Posterior cingulate gyrus (tissue), 11 donors: ENCODE measurements around the gene KIRREL1.

Experiments
- DNase-seq, 10 donors: peaks; one replicate each; pipeline versions ENCODE4 v3.0.0 to v3.0.0-alpha.2; 2020 to 2021; ENCODE audit warnings: mixed read lengths in 3 of 10
- intact Hi-C: fragments of 100-400 bp; cut with DNase I; formaldehyde crosslinking; loops from one replicate; pipeline ENCODE4 v1.15.1; 2023

KIRREL1 gene

DNA sequence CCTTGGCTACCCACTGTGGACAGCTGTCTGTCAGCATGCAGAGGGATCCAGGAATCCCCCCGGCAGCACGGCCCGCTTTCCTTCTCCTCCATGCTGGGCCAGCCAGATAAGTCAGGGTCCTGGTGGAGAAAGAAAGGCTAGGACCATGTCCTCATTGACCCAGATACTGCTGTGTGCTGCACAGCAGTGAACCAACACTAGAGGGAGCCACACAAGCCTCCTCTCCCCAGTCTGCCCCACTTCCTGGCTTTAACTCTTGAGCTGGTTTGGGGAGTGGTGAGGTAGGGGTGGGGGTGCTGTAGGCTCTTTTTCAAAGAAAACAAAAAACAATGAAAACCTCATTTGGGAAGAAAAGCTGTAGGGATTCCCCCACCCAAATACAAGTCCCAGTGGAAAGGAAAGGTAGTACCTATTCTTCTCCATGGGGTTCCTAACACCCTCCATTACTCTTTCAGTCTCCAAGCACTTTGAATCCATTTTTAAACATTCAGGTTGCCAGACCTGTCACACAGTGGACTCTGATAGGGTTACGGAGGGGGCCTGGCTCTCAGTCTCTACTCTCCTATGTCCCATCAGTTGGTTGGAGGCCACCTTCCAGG lies 102.4 kb downstream of the KIRREL1 start:
- intact Hi-C loops: no loop called here
- no peak for DNase-seq

GRCh38 chr1:158098256-158098655 lies 104.8 kb downstream of the KIRREL1 start:
- DNase-seq: no peak
- intact Hi-C loops: no loop called here

DNA sequence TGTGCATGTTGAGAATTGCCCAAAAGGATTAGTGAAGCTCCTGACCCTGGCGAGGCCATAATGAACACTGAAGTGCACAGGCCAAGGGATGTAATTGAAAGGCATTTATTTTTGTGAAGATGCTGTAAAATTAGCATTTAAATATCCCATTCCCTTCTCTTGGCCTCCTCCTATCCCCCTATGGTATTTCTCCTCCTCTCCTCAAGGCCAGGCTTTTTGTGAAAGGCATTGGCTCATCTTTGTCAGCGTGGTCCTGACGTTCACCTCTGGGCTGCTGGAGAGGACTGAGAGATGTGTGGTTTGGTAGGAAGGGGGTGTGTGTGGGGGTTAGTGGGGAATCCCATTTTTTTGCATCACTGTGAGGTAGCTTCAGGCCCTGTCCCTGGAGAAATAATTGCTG lies 105.7 kb downstream of the KIRREL1 start:
- no peak for DNase-seq
- intact Hi-C loops: no loop called here

DNA sequence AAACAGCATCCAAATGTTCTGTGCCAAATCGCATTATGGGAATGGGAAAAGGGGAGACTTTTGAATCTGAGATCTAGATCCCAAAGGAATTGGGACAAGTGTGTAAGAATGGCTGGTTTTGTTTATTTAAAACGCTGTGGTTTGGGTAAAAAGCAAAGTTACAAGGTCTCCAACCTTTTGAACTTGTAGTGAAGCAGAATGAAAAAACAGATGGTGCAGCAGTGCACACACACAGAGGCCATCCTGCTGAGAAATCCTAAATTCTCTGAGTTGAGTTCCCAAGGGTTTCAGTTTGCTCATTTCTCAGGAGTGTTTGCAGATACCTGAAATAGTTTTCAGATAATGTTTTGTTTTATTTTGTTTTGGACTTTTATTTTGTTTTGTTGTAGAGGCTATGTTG lies 107.1 kb downstream of the KIRREL1 start:
- no peak for DNase-seq
- intact Hi-C loops: no loop called here

- DNase-seq: no peak
- intact Hi-C loops: no loop called here
Observed at GRCh38 chr1:158101455-158101854, 108.0 kb downstream of the KIRREL1 start.

DNA sequence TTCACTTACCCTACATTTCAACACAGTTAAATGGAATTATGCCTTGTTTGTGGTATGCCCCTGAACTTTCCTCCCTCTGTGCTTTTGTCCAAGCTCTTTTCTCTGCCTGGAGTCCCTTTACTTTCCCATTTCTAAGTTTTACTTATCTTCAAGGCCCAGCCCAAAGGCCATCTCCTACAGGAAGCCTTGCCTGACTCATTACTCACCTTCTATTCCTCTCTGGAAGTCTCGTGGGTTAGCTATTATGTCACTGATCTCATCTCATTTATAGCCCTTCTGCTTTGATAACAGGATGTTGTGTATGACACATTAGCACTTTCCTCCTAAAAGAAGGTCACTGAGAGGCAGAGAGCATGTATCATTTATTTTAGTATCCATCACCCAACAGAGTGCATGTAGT lies 108.5 kb downstream of the KIRREL1 start:
- no peak for DNase-seq
- intact Hi-C loops: no loop called here

DNA sequence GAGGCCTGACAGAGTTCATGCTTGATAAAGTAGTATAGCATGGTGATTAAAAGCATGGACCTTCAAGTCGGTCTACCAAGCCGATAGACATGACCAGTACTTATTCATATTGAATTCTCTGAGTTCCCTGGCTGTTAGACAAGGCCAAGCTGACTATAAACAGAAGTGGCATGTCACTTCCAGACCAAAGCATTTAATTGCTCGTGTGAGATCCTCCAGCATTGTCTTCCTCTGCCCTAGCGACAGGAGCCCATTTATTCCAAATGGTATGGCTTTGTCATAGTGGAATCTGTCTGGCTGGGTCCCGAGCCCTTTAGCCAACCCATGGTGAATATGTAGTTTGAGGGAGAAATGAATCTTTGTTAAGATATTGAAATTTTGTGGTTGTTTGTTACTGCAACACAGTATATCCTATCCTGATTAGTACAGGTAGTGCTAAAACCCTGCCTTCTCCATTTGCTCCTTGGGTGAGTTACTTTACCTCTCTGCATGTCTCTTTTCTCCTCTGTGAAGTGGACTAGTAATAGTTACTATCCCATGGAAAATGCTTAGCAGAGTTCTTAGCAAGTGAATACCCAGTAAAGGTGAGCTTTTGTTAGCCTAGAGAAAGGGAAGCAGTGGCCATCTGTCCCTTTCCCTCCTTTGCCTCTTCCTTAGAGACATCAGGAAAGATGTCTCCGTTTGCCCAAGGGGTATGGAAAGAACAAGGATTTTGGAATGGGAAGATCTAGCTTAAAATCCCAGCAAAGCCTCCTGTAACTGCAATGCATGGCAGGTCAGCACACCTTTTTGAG lies 109.6 kb downstream of the KIRREL1 start:
- DNase-seq: no peak
- intact Hi-C loops: no loop called here

DNA sequence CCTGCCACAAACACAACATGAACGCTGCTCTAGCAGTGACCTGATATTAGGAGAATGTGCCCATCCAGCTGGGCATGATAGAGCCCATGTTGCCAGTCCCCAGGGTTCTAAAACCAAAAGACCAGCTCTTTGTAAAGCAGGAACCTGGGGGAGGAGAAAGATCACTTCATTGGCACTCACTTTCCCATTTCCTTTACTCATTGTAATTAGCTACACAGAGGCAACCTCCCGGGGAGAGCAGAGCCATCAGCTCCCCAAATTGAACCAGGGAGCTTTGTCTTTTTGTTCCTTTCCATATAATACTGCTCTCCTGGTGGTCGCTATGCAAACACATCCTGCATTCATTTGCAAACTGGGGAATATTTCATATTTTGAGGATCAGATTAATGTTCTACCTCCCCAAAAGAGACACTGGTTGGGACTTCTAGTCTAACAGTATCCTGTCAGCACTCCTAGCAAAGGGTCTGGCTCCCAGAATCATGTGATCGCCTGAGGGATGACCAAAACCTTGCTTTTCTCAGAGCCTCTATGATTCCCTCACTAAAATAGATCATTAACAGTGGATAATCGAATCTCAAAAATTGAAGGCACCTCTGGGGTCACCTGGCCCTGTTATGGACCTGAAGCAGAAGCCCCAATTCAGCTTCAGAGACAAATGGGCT lies 110.5 kb downstream of the KIRREL1 start:
- intact Hi-C loops: no loop called here
- DNase-seq: no peak

DNA sequence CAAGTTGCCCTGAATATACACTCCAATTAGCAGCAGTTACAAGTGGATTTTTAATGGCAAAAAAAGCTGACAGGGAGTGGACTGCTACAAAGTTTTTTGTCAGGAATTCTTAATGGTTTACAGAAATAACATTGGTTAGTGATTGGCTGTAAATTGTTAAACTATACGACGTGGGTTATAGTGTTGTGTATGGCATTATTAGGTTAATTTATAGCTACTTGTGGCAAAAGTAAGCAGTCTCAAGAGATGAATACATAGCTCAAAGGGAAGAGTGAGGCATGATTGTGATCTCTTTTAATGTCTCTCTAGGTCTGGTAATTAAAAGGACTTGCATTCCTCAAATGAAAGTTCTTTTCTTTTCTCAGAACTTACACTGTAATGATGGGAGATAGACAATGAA lies 111.4 kb downstream of the KIRREL1 start:
- intact Hi-C loops: no loop called here
- DNase-seq: no peak

DNA sequence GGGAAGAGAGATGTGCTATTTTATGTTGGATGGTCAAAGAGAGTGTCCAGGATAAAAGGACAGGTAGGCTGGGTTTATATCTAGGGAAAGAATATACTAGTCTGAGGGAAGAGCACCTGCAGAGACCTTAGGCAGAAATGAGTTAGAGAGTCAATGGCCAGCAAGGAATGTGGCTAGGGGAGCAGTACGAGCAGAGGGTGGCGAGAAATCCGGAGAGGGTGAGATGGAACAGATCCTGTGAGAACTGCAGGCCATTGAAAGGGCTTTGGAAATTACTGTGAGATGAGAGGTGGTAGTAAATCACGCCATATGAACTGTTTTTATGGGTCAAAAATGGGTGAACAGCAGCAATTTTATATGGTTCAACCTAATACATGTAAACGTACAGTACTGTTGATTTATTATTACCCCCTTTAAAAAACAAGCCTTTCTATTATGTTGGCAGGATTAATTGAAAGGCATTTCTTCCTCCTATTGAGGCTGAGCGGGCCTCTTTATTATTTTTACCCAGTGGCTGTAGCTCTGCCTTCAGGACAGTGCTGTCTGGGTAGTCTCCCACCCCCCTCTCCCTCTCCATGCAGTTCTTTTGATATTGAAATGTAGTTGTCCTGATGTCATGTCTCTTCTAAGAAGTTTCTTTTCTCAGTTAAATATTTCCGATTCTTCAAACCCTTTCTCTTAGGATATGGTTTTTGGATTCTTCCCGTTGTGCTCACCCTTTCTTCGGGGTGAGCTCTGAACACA lies 112.1 kb downstream of the KIRREL1 start:
- intact Hi-C loops: no loop called here
- no peak for DNase-seq

- DNase-seq: no peak
- intact Hi-C loops: no loop called here
Observed at GRCh38 chr1:158107916-158108315, 114.5 kb downstream of the KIRREL1 start.

GRCh38 chr1:158112994-158113758 lies 119.7 kb downstream of the KIRREL1 start:
- intact Hi-C loops: no loop called here
- DNase-seq: peak in 6 of 10 donors; percentile 21 to 87 (median 68)

GRCh38 chr1:158113759-158114127 lies 120.3 kb downstream of the KIRREL1 start:
- intact Hi-C loops: no loop called here
- DNase-seq: no peak

DNA sequence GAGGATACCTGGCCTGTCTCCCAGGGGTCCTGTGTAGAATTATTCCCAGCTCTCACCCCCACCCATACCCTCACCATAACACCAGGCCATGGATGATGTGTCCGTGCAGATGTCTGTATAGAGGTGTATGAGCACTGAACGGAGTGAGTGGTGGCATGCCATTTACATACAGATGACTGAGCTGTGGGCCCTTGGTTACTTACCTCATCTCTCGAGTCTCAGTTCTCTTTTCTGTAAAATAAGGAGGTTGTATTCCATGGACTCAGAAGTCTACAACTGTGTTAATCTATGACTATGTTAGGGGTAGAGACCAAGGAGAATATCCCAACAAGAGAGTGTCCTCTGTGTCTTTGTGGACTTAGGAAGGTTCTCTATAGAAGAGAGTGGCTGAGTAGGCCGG lies 121.7 kb downstream of the KIRREL1 start:
- intact Hi-C loops: no loop called here
- DNase-seq: no peak

- no peak for DNase-seq
- intact Hi-C loops: no loop called here
Observed at GRCh38 chr1:158116311-158117167, 123.1 kb downstream of the KIRREL1 start.

DNA sequence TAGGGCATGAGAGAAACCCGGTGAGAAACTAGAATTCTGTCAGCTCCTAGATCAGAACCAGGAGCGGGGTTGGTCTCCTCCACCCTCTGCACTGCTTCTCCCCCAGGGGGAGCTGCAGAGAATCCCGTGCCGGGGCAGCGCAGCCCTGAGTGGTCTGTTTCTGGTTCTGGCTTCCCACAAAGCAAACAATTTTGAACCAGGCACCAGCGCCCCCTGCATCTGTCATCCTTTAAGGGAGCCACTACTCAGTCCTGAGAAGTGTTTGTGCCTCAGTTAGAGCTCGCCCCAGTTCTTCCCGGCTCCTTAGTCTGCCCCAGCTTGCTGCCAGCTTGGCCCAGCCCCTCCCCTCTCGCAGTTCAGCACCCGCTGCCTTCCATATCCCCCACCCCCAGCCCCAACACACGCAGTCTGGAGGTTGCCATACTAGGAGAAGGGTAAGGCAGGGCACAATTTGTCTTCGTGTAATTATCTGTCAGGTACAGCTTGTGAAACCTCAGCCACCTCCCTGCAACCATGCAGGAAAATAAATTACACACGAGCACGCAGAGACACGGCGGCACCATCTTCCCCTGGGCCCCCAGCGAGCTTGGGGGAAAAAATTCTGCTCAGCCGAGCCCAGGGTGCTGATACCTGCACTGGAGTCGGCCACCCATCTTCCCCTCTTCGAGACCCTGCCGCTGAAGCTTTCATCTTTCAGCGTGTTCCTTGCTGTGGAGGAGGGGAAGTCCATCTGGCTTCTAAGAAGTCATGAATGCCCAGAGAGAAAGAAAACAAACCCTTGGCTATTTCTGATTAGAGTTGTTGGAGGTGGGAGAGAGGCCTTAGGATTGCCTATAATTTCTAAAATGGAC lies 124.6 kb downstream of the KIRREL1 start:
- peak in 8 of 10 donors; percentile 24 to 87 (median 49) for DNase-seq
- intact Hi-C loops: no loop called here

- intact Hi-C loops: no loop called here
- no peak for DNase-seq
Observed at GRCh38 chr1:158118713-158119402, 125.4 kb downstream of the KIRREL1 start.
